ENCODE measurements around the gene ZNF284. TPM values are rescaled to one million over a fixed set of nuclear protein-coding genes. Genes with fewer than 3 reads are reported as not detected.

ZNF284 gene
- polyA plus RNA-seq (2011; rRNA removed) (1.5 and 1.6 TPM in 2 replicates), polyA minus RNA-seq (2011; rRNA and poly(A)+ RNA removed) (3.9 and 4.3 TPM in 2 replicates)

GRCh38 chr19:44071824-44072542, at the start of gene ZNF284:
ZNF284 (plus strand) TSS chr19:44072159; CDS start chr19:44076390, 4,231 bp downstream.
- DNase-seq (ENCODE audit: low read depth, low spot score), result peak; percentile 76
- TF ChIP-seq, protein P1, sequence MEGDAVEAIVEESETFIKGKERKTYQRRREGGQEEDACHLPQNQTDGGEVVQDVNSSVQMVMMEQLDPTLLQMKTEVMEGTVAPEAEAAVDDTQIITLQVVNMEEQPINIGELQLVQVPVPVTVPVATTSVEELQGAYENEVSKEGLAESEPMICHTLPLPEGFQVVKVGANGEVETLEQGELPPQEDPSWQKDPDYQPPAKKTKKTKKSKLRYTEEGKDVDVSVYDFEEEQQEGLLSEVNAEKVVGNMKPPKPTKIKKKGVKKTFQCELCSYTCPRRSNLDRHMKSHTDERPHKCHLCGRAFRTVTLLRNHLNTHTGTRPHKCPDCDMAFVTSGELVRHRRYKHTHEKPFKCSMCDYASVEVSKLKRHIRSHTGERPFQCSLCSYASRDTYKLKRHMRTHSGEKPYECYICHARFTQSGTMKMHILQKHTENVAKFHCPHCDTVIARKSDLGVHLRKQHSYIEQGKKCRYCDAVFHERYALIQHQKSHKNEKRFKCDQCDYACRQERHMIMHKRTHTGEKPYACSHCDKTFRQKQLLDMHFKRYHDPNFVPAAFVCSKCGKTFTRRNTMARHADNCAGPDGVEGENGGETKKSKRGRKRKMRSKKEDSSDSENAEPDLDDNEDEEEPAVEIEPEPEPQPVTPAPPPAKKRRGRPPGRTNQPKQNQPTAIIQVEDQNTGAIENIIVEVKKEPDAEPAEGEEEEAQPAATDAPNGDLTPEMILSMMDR (IDR thresholded peaks at IDR 0.05; ENCODE audit: low read depth, low read length), result 0 out of 2 replicates have a peak, but pooled peaks have one; percentile 9
- ChIA-PET CTCF (interaction anchor here (0.9 kb wide), 1 partner anchor 9 kb away, joined by 3 read pairs; no protein-coding TSS in a partner anchor), POLR2A (no interaction called here)
- Histone ChIP-seq H3K27me3 (ENCODE audit: control insufficient read depth, insufficient read depth, low read length) (no peaks in the 10 kb centered on the region), H3K9me3 (ENCODE audit: control insufficient read depth, insufficient read depth, low read length) (peaks cover 9% of the 10 kb centered on the region; the same call in 1 of the 2 replicates), H3K27ac (ENCODE audit: low read depth, low read length) (peak within 1 kb of the TSS; percentile 54), H3K4me3 (ENCODE audit: low read depth, low read length) (peak within 1 kb of the TSS; percentile 90)

GRCh38 chr19:44024900-44025216, 47.1 kb upstream of the ZNF284 start:
- Histone ChIP-seq H3K9me3 (ENCODE audit: control insufficient read depth, insufficient read depth, low read length) (no peaks in the 10 kb centered on the region), H3K4me3 (ENCODE audit: low read depth, low read length) (peak overlapping the region; percentile 86), H3K27me3 (ENCODE audit: control insufficient read depth, insufficient read depth, low read length) (peaks cover 2% of the 10 kb centered on the region), H3K27ac (ENCODE audit: low read depth, low read length) (no peak overlapping the region)
- TF ChIP-seq, protein P1 (IDR thresholded peaks at IDR 0.05; ENCODE audit: low read depth, low read length), result no peak
- no peak for DNase-seq (ENCODE audit: low read depth, low spot score)
- POLR2A ChIA-PET, result interaction anchor here (0.6 kb wide), 1 partner anchor 70 kb away, joined by 3 read pairs; no protein-coding TSS in a partner anchor
- CTCF ChIA-PET, result no interaction called here

DNA sequence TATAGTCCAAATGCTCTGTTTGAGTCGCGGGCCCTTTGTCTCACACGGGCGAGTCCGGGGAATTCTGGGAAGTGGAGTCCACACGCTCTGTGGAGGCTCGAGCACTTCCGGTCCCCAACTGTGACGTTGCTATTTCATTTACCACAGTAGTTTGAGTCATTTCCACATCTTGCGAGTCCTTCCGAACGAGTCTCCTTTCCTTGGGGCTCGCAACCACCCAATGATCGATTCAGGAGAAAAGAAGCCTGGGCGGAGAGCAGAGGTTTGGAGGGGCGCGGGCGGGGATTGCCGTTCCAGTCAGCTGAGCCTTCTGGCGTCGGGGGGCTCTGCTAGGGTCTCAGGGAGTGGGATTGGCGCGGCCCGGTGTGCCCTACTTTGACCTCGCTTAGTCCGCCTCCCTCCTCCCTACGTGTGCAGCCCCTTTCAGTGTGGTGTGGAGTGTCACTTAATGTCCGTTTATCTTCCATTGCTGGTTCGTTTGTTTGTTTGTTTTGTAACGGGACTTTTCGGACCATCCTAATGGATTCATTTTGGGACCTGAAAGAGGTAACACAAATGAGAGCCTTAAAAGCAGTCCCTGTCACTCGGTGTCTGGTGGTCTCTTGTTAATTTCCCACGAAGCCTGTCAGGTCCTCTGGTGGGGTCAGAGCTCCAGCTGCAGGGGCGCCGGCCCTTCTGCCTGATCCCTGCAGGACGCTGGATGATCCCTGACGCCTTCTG, 46.6 kb upstream of the ZNF284 start, which contains the start of gene ZNF222:
Gene ZNF222, plus strand, starts transcription at position 163 of the 720 bp plus-strand sequence. Its CDS starts 58 bp downstream, at position 221.
- H3K27ac ChIP-seq (ENCODE audit: low read depth, low read length), result peak within 1 kb of the TSS; percentile 68
- TF ChIP-seq, protein P1 (IDR thresholded peaks at IDR 0.05; ENCODE audit: low read depth, low read length), result no peak
- ChIA-PET CTCF (interaction anchor here (0.7 kb wide), 1 partner anchor 517 kb away, joined by 3 read pairs; no protein-coding TSS in a partner anchor), POLR2A (interaction anchor here (0.6 to 0.7 kb wide), 2 partner anchors 48 to 70 kb away, joined by 3 read pairs; no protein-coding TSS in a partner anchor)
- peak; percentile 70 for DNase-seq (ENCODE audit: low read depth, low spot score)
- peak within 1 kb of the TSS; percentile 86 for H3K4me3 ChIP-seq (ENCODE audit: low read depth, low read length)
- no peaks in the 10 kb centered on the region for H3K9me3 ChIP-seq (ENCODE audit: control insufficient read depth, insufficient read depth, low read length)
- peaks cover 2% of the 10 kb centered on the region for H3K27me3 ChIP-seq (ENCODE audit: control insufficient read depth, insufficient read depth, low read length)

DNA sequence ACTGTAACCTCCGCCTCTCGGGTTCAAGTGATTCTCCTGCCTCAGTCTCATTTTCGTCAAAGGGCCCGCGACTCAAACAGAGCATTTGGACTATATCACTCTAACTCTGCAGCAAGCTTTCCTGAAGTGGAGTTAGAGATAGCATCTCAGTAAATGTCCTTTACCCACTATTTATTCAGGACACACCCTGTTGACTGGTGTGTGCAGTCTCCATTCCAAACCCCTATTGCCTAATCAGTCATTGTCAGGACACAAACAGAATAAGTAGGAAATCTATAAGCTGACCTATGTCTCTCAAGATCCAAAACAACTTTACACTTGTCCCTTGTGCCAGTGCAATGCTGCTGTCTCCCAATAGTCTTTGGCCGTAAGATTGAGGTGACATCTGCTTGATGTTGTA, 45.3 kb upstream of the ZNF284 start:
- POLR2A ChIA-PET, result no interaction called here
- CTCF ChIA-PET, result no interaction called here
- peaks cover 2% of the 10 kb centered on the region for H3K27me3 ChIP-seq (ENCODE audit: control insufficient read depth, insufficient read depth, low read length)

More for the DNA sequence above, 45.3 kb upstream of the ZNF284 start:
- Histone ChIP-seq H3K9me3 (ENCODE audit: control insufficient read depth, insufficient read depth, low read length) (peaks cover 7% of the 10 kb centered on the region), H3K4me3 (ENCODE audit: low read depth, low read length) (no peak overlapping the region), H3K27ac (ENCODE audit: low read depth, low read length) (no peak overlapping the region)
- TF ChIP-seq, protein P1 (IDR thresholded peaks at IDR 0.05; ENCODE audit: low read depth, low read length), result no peak
- DNase-seq (ENCODE audit: low read depth, low spot score), result no peak

All from AG04450 (cell line).